H1 (cell line): ENCODE measurements around the gene PECR.

Experiments
- ATF2 ChIP-seq: IDR thresholded peaks from 2 replicates; pipeline ENCODE4 v1.6.1; 2012; ENCODE audit warnings: low read length, inconsistent platforms
- BACH1 ChIP-seq: IDR thresholded peaks from 2 replicates; pipeline ENCODE4 v1.6.1; 2012; ENCODE audit warnings: low read length, improper control_type of control experiment
- CBX8 ChIP-seq: fragments of 300-800, 300-1000 bp; sonication (generic); IDR thresholded peaks from 2 replicates; pipeline ENCODE4 v1.7.1; 2016; ENCODE audit warnings: low read depth, low read length, borderline replicate concordance
- CTCF ChIP-seq, 3 experiments: IDR thresholded peaks; 1 replicate in 2 of 3; 2 replicates in 1 of 3; pipeline versions ENCODE4 v1.5.1 to v1.6.1; 2011; ENCODE audit warnings: low read length in 3 of 3, mild to moderate bottlenecking in 3 of 3, inconsistent platforms in 2 of 3, low read depth in 1 of 3, moderate library complexity in 1 of 3; ENCODE audit not compliant: insufficient read depth in 1 of 3; ENCODE audit errors: control extremely low read depth in 1 of 3
- EZH2 ChIP-seq: fragments of 200-600 bp; sonication (generic); IDR thresholded peaks from 2 replicates; pipeline ENCODE4 v1.7.1; 2012; ENCODE audit warnings: low read depth, mild to moderate bottlenecking, moderate library complexity, low read length, inconsistent platforms; ENCODE audit not compliant: severe bottlenecking
- GABPA ChIP-seq: IDR thresholded peaks from 2 replicates; pipeline ENCODE4 v1.6.1; 2011; ENCODE audit warnings: mild to moderate bottlenecking, low read length, moderate library complexity, borderline replicate concordance; ENCODE audit not compliant: insufficient read depth
- JUN ChIP-seq: IDR thresholded peaks from 2 replicates; pipeline ENCODE4 v1.6.1; 2011; ENCODE audit warnings: low read depth, mild to moderate bottlenecking, improper control_type of control experiment, low read length
- POLR2A ChIP-seq, 2 experiments: IDR thresholded peaks; 1 replicate in 1 of 2; 2 replicates in 1 of 2; pipeline ENCODE4 v1.6.1; 2011; ENCODE audit warnings: low read depth in 2 of 2, low read length in 2 of 2, mild to moderate bottlenecking in 2 of 2; ENCODE audit errors: control extremely low read depth in 1 of 2
- POLR2AphosphoS5 ChIP-seq: IDR thresholded peaks from 2 replicates; pipeline ENCODE4 v1.6.1; 2011; ENCODE audit warnings: low read depth, low read length
- RBBP5 ChIP-seq: IDR thresholded peaks from 2 replicates; pipeline ENCODE4 v1.7.1; 2012; ENCODE audit warnings: low read depth, mild to moderate bottlenecking, inconsistent platforms, low read length, moderate library complexity, borderline replicate concordance
- SUZ12 ChIP-seq: fragments of 200-600 bp; sonication (generic); IDR thresholded peaks from 2 replicates; pipeline ENCODE4 v1.6.1; 2012; ENCODE audit warnings: mild to moderate bottlenecking, inconsistent platforms, low read length, moderate library complexity, mixed read lengths
- TCF12 ChIP-seq: IDR thresholded peaks from 2 replicates; pipeline ENCODE4 v1.6.1; 2011; ENCODE audit warnings: low read depth, mild to moderate bottlenecking, low read length
- TF ChIP-seq, protein P1 (sequence below): IDR thresholded peaks from 2 replicates; pipeline ENCODE4 v1.6.1; 2012; ENCODE audit warnings: inconsistent platforms

GRCh38 chr2:216098421-216099334 is 17.1 kb upstream of the PECR start:
- TF ChIP-seq SUZ12 (no peak), CTCF (IDR thresholded peaks at IDR 0.05; ENCODE audit: control extremely low read depth in 1 of 3, insufficient read depth in 1 of 3, low read depth in 1 of 3, low read length in 3 of 3) (no peak), POLR2AphosphoS5 (no peak), POLR2A (IDR thresholded peaks at IDR 0.05; ENCODE audit: control extremely low read depth in 1 of 2, low read depth in 2 of 2, low read length in 2 of 2) (no peak), GABPA (no peak), RBBP5 (no peak), EZH2 (no peak), JUN (no peak), ATF2 (no peak), TCF12 (no peak), CBX8 (no peak), BACH1 (no peak)
- TF ChIP-seq, protein P1, sequence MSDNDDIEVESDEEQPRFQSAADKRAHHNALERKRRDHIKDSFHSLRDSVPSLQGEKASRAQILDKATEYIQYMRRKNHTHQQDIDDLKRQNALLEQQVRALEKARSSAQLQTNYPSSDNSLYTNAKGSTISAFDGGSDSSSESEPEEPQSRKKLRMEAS, result no peak
